ENCODE measurements around the gene DISC1. TPM values are rescaled to one million over a fixed set of nuclear protein-coding genes. Genes with fewer than 3 reads are reported as not detected.
"Not testable (repeated sequence)": the region's sequence is repeated elsewhere in the genome, so short reads cannot be mapped to it uniquely, and the experiment has no call there.

The DISC1 gene
- total RNA-seq, 2 donors from 2014 or later: 8.0 to 9.4 TPM

DNA sequence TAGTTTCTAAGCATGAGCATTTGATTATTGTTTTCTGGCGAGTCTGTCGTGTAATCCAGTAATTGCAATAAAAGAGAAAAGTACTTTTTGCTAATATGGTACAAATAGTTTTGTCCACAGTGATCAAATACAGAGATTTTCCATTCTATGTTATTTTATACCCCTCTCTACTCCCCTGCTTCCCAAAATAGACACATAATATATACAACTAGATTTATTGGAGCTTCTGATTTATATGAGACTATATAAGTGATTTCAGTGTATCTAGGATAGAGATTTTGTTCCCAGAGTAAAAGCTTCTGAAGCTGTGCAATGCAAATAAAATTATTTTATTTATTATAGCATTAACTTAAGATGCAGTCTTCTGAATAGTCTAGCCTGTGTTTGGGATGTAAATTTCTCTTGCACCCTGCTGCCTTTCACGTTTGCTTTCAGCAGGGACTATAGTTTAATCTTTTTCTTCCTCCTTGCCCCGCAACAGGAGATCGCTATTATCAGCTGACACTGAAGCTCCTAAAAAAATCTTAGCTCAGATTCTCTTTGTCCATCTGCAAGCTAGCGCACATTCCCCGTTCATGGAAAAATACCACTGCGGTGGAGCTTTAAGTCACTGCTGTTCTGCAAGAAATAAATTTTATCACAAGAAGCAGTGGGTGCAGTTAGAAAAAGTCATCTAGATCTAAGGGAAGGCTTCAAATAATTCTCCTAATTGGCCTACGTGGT, 273.3 kb downstream of the DISC1 start:
- H3K27me3 ChIP-seq (ENCODE audit: control insufficient read depth, insufficient read depth, low read length, poor library complexity, severe bottlenecking): no peaks in the 10 kb centered on the region
- no peaks in the 10 kb centered on the region for H3K36me3 ChIP-seq (ENCODE audit: control insufficient read depth, insufficient read depth, low read length)
- H3K9me3 ChIP-seq (ENCODE audit: control insufficient read depth, low read length): no peaks in the 10 kb centered on the region
- TF ChIP-seq, protein P1, sequence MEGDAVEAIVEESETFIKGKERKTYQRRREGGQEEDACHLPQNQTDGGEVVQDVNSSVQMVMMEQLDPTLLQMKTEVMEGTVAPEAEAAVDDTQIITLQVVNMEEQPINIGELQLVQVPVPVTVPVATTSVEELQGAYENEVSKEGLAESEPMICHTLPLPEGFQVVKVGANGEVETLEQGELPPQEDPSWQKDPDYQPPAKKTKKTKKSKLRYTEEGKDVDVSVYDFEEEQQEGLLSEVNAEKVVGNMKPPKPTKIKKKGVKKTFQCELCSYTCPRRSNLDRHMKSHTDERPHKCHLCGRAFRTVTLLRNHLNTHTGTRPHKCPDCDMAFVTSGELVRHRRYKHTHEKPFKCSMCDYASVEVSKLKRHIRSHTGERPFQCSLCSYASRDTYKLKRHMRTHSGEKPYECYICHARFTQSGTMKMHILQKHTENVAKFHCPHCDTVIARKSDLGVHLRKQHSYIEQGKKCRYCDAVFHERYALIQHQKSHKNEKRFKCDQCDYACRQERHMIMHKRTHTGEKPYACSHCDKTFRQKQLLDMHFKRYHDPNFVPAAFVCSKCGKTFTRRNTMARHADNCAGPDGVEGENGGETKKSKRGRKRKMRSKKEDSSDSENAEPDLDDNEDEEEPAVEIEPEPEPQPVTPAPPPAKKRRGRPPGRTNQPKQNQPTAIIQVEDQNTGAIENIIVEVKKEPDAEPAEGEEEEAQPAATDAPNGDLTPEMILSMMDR (conservative IDR thresholded peaks at IDR 0.05): no peak
- no peaks in the 10 kb centered on the region for H3K27me3 Mint-ChIP-seq (ENCODE audit: insufficient read depth)
- no peak for DNase-seq
- peak overlapping the region; percentile 95 for H3K27ac ChIP-seq (ENCODE audit: low read depth, low read length)
- H3K4me1 ChIP-seq (ENCODE audit: control insufficient read depth, insufficient read depth, low read length): no peaks in the 10 kb centered on the region
- H3K9me3 Mint-ChIP-seq: peaks cover 10% of the 10 kb centered on the region
- H3K4me3 ChIP-seq (ENCODE audit: low read length): no peak overlapping the region
- H3K36me3 Mint-ChIP-seq (ENCODE audit: low read depth): peaks cover under 1% of the 10 kb centered on the region
- WGBS, 2 experiments (ENCODE audit: insufficient coverage in 1 of 2, insufficient read length in 1 of 2): 59 to 68% methylated on average over 7 to 9 of the region's 9 CpGs
- H3K4me3 Mint-ChIP-seq: no peak overlapping the region
- no peak overlapping the region for H3K9ac ChIP-seq (ENCODE audit: extremely low read depth, low read length, poor library complexity, severe bottlenecking)
- no peak overlapping the region for H3K27ac Mint-ChIP-seq
- peaks cover 9% of the 10 kb centered on the region for H3K4me1 Mint-ChIP-seq

DNA sequence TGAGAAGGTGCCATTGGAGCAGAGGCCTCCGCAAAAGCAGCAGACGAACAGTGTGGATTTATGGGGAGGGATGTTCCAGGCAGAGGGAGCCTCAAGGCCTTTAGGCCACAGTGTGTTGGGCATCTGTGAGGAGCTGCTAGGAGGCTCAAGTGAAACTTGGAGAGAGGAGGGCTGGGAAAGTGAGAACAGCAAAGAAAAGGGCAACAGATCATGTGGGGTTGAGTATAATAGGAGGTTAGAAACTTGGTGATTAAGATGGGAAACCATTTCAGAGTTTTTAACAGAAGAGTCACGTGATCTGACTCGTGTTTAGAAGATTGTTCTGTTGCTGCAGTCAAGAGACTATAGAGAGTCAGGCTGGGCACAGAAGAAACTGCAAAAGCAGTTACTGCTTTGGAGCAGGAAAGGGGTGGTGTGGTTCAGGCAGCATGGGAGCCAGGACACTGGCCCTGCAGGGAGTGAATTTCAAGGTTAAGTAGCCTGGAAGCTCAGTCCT, 277.0 kb downstream of the DISC1 start:
- peaks cover 9% of the 10 kb centered on the region for H3K4me1 Mint-ChIP-seq
- H3K9me3 Mint-ChIP-seq: peaks cover 15% of the 10 kb centered on the region
- no peaks in the 10 kb centered on the region for H3K27me3 ChIP-seq (ENCODE audit: control insufficient read depth, insufficient read depth, low read length, poor library complexity, severe bottlenecking)
- no peak overlapping the region for H3K4me3 Mint-ChIP-seq
- no peak for DNase-seq
- no peaks in the 10 kb centered on the region for H3K36me3 ChIP-seq (ENCODE audit: control insufficient read depth, insufficient read depth, low read length)
- TF ChIP-seq, protein P1 (conservative IDR thresholded peaks at IDR 0.05): no peak
- no peaks in the 10 kb centered on the region for H3K9me3 ChIP-seq (ENCODE audit: control insufficient read depth, low read length)
- 90 to 98% methylated on average over 4 of the region's 4 CpGs for WGBS, 2 experiments (ENCODE audit: insufficient coverage in 1 of 2, insufficient read length in 1 of 2)
- H3K27ac ChIP-seq (ENCODE audit: low read depth, low read length): no peak overlapping the region
- no peak overlapping the region for H3K27ac Mint-ChIP-seq
- H3K36me3 Mint-ChIP-seq (ENCODE audit: low read depth): peaks cover 2% of the 10 kb centered on the region
- H3K9ac ChIP-seq (ENCODE audit: extremely low read depth, low read length, poor library complexity, severe bottlenecking): no peak overlapping the region
- H3K27me3 Mint-ChIP-seq (ENCODE audit: insufficient read depth): no peaks in the 10 kb centered on the region
- no peaks in the 10 kb centered on the region for H3K4me1 ChIP-seq (ENCODE audit: control insufficient read depth, insufficient read depth, low read length)
- no peak overlapping the region for H3K4me3 ChIP-seq (ENCODE audit: low read length)

DNA sequence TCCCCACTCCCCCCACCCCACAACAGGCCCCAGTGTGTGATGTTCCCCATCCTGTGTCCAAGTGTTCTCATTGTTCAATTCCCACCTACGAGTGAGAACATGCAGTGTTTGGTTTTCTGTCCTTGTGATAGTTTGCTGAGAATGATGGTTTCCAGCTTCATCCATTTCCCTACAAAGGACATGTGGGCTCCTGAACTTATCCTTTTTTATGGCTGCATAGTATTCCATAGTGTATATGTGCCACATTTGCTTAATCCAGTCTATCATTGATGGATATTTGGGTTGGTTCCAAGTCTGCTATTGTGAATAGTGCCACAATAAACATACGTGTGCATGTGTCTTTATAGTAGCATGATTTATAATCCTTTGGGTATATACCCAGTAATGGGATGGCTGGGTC, 280.7 kb downstream of the DISC1 start:
- not testable (repeated sequence) for H3K27ac ChIP-seq (ENCODE audit: low read depth, low read length); H3K9me3 ChIP-seq (ENCODE audit: control insufficient read depth, low read length); H3K27me3 Mint-ChIP-seq (ENCODE audit: insufficient read depth); H3K4me3 Mint-ChIP-seq; H3K9ac ChIP-seq (ENCODE audit: extremely low read depth, low read length, poor library complexity, severe bottlenecking); DNase-seq; H3K27ac Mint-ChIP-seq; H3K36me3 Mint-ChIP-seq (ENCODE audit: low read depth); H3K4me3 ChIP-seq (ENCODE audit: low read length); H3K36me3 ChIP-seq (ENCODE audit: control insufficient read depth, insufficient read depth, low read length); H3K27me3 ChIP-seq (ENCODE audit: control insufficient read depth, insufficient read depth, low read length, poor library complexity, severe bottlenecking); H3K4me1 ChIP-seq (ENCODE audit: control insufficient read depth, insufficient read depth, low read length)
- H3K4me1 Mint-ChIP-seq: peaks cover 11% of the 10 kb centered on the region
- peaks cover 15% of the 10 kb centered on the region for H3K9me3 Mint-ChIP-seq
- no CpG with 5 or more reads among the region's 2 CpGs for WGBS, 2 experiments (ENCODE audit: insufficient coverage in 1 of 2, insufficient read length in 1 of 2)
